ENCODE measurements around the gene TEX48.

The TEX48 gene

GRCh38 chr9:114666401-114666800, 15.6 kb downstream of the TEX48 start:
- DNase-seq, result no peak

GRCh38 chr9:114664181-114664580, 17.8 kb downstream of the TEX48 start:
- no peak for DNase-seq

GRCh38 chr9:114662081-114662989, 19.7 kb downstream of the TEX48 start:
- DNase-seq, result peak; percentile 31

DNA sequence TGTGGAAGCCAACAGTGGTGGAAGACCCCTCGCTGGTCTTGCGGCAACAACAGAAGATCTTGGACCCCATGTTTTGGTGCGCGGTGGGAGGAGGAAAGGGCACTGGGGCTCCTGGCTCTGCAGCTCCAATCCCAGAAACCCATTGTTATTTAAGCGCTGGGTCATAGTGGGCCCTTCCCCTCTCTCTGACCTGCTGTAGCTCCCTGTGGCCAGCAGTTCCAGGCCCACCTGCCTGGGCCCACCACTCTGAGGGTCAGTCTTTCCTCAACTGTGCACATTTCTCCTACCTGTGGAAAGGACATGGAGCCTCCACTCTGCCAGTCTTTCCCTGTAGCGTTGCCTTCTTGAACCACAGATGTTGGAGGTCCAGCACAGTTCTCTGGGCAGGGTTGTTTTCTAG, 24.3 kb downstream of the TEX48 start, which contains the start of gene TEX53:
TSS of gene TEX53 (minus strand) at position 101 of the 400 bp plus-strand sequence. CDS start at position 70, 31 bp downstream.
- no peak for DNase-seq

- DNase-seq, result no peak
Observed at GRCh38 chr9:114656301-114656700, 25.7 kb downstream of the TEX48 start.

DNA sequence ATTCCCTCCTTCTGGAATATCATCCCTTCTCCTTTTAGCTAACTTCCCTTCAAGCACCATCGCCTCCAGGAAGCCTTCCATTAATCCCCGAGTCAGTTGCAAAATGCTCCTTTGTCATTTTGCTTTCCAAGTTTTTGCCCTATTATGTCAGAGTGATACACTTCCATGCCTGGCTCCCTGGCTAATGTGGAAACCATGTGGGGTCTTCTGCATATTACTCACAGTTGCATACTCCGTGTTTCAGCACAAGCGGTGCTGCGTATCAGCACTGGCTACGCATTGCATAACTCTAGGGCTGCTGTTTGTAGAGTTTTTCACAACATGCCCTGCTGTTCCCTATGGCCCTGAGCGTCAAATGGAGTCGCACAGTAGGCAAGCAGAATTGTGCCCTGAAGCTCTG, 26.3 kb downstream of the TEX48 start:
- DNase-seq, result no peak

DNA sequence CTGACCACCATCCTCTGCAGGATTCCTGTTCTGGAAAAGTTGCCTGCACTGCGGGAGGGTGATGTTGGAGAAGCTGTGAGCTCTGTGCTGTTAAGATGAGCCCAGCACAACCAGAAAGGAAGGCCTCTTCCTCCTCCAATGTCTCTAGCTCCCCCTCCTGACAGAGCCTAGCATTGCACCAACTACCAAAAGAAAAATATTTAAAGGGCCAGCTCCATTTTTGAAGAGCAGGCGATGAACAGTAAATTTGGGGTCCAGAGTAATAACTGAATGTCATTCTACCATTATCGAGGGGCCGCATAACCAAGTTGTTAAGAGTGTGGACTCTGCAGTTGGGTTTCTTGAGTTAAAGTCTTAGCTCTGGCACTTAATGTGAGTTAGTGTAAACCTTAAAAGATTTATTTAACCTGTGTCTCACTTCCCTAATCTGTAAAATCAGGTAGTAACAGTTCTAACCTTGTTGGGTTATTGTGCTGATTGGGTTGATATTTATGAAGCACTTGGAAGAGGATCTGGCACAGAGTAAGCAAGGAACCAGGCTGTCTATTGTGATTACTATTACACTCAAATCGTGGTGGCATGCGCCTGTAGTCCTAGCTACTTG, 28.3 kb downstream of the TEX48 start:
- DNase-seq, result peak; percentile 65

- DNase-seq, result no peak
Observed at GRCh38 chr9:114652776-114653555, 29.0 kb downstream of the TEX48 start.

DNA sequence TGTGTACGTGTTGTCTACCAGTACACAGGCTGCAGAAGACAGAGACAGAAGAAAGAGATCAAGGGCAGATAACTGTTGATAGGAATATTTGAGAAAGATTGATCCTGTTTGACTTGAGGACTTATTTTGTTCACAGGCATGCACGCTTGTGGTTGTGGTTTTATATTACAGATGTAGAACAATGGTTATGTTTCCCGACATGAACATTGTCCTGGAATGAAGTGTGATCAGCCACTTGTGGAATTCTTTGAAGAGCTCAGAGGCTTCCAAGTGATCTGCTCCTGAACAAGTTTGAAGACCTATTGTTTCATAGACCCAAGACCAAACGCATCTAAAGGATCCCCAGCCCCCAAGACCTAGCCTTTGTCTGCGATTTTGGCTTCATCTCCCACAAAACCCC, 38.1 kb downstream of the TEX48 start:
- DNase-seq, result no peak

DNA sequence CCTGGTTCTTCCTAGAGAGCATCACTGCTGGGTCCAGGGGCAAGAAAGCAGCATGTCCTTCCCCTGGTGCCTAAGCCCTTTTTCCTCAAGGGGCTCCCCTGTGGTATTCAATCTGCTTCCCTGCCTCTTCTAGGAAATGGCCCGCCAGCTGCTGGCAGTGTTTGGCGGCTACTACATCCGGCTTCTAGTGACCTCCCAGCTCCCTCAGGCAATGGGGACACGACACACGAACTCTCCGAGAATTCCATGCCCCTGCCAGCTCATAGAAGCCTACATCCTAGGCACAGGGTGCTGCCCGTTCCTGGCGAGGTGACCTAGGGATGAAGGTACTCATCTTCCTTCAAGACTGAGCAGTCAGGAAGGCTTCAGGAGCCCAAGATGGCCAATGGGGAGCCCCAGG, 39.0 kb downstream of the TEX48 start:
- DNase-seq, result no peak

- no peak for DNase-seq
Observed at GRCh38 chr9:114641967-114642366, 40.0 kb downstream of the TEX48 start.

- no peak for DNase-seq
Observed at GRCh38 chr9:114638404-114638803, 43.6 kb downstream of the TEX48 start.

GRCh38 chr9:114634387-114634786, 47.6 kb downstream of the TEX48 start:
- no peak for DNase-seq

DNA sequence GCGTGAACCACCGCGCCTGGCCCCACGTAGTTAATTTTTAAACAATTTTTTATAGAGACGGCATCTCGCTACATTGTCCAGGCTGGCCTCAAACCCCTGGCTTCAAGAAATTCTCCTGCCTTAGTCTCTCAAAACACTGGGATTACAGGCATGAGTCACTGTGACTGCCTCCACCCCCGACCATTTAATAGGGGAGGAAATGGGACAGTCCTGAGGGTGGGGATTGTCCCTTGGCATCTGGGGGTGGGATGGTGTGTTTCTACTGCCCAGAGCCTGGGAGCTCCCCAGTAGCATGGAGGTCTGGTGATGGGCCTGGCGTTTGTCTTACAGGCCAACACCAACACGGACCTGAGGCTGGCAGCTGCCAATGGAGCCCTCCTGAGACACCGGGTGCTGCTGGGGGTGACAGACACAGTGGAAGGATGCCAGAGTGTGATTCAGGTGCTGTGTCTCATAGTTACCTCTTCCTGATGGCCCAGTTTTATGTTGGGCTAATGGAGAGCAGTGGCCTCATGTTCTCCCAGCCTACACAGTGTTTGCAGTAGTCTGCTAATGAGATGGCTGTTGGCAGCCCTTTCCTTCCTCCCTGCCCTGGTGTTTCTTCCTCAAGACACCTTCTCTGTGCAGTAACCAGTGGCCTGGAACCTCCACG, 48.4 kb downstream of the TEX48 start:
- no peak for DNase-seq

DNA sequence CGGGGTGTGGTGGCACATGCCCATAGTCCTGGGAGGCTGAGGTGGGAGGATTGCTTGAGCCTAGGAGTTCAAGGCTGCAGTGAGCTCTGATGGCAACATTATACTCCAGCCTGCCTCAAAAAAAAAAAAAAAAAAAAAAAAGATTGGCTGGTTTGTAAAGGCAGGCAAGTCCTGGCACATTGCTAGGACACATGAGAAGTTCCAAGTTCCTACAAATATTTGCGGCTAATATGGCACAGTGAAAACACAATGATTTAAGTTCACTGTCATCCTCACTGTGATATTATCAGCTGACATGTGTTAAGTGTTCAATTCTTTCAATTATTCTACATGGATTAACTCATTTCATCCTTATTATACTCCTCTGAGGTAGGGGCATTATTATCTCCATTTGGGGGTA, 50.8 kb downstream of the TEX48 start:
- DNase-seq, result no peak

- no peak for DNase-seq
Observed at GRCh38 chr9:114629563-114630090, 52.4 kb downstream of the TEX48 start.

- no peak for DNase-seq
Observed at GRCh38 chr9:114627553-114627952, 54.4 kb downstream of the TEX48 start.

- no peak for DNase-seq
Observed at GRCh38 chr9:114626415-114627020, 55.5 kb downstream of the TEX48 start.

DNA sequence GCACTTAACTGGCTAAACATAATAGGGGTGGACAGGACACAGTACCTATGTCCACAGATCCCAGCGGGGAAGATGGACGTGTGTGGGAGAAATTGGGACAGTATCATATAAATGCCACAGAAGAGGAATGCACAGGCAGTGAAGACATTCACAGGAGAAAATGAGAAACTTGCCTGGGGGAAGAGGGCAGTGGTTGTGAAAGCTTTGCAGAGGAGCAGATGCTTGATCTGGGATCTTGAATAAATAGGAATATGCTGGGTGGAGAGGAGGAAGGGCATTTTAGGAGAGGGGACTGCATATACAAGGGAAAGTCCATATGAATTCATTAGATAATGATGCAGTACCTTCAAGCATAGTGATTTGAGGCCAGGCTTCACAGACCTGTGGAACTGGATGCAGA, 57.3 kb downstream of the TEX48 start:
- no peak for DNase-seq

DNA sequence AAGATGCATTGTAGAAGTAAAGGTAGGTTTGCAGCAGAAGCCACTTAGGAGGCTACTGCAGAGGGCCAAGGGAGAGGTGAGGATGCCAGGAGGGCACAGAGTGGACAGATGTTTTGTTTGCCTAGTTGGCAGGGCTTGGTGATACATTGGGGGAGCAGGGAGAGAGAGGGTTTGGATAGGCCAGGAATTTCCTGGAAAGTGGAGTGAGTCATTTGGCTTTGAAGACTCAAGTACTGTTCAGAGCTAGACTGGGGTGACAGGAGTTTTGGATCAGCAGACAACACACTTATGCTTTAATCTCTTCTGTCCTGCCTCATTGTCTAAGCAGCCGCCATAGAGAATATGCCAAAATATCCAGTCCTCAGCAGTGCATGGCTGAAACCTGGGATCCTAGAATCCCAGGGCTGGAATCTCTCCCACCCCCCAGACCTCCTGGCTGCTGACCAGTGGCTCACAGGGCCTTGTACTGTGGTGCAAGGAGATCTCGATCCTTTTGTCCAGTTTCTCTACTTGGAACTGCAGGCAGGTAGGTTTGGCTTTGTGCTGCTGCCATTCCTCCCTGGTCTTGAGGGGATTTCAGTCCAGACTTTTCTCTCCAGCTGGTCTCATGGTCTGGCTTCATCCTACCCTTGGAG, 59.9 kb downstream of the TEX48 start:
- DNase-seq, result no peak

DNA sequence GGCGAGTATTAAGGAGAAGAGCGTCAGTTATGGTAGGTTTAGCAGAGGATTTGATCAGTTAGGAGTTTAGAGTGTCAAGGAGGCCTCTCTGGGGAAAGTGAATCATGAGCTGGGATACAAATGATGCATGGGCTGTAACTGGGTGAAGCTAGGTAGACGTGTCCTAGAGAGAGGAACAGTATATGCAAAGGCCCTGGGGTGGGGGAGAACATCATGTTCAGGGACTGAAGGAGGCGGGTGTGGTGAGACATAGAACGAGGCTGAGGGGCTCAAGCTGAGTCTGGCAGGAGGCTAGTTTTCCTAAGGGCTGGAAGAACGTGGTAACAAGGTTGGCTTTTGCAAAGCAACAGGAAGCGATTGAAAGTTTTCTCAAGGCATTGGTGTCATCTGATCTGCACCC, 60.4 kb downstream of the TEX48 start:
- DNase-seq, result no peak

Measured in NCI-H1436 (cell line).